GM21786 (cell line): ENCODE data around the gene IFNAR1.
"Not testable (repeated sequence)": the region's sequence is repeated elsewhere in the genome, so short reads cannot be mapped to it uniquely, and the experiment has no call there.

Experiments
- ATAC-seq: cut with Tn5 transposase; IDR thresholded peaks from one replicate; pipeline ENCODE4 v1.9.1; 2021; ENCODE audit not compliant: unreplicated experiment

IFNAR1 gene

GRCh38 chr21:33305938-33306337 lies 18.8 kb upstream of the IFNAR1 start:
- no peak for ATAC-seq

- ATAC-seq = peak; percentile 87
Observed at GRCh38 chr21:33308586-33309490, 15.9 kb upstream of the IFNAR1 start.

GRCh38 chr21:33309778-33310177 lies 15.0 kb upstream of the IFNAR1 start:
- no peak for ATAC-seq

GRCh38 chr21:33312121-33312520 lies 12.6 kb upstream of the IFNAR1 start:
- ATAC-seq = no peak

GRCh38 chr21:33313183-33313582 lies 11.6 kb upstream of the IFNAR1 start:
- ATAC-seq = no peak

- no peak for ATAC-seq
Observed at GRCh38 chr21:33313611-33314010, 11.2 kb upstream of the IFNAR1 start.

GRCh38 chr21:33314111-33314510 lies 10.7 kb upstream of the IFNAR1 start:
- no peak for ATAC-seq

- no peak for ATAC-seq
Observed at GRCh38 chr21:33315946-33316710, 8.6 kb upstream of the IFNAR1 start.

- no peak for ATAC-seq
Observed at GRCh38 chr21:33317145-33317544, 7.6 kb upstream of the IFNAR1 start.

- ATAC-seq = no peak
Observed at GRCh38 chr21:33317786-33318486, 6.8 kb upstream of the IFNAR1 start.

GRCh38 chr21:33321005-33321404 lies 3.8 kb upstream of the IFNAR1 start:
- ATAC-seq = not testable (repeated sequence)

GRCh38 chr21:33323610-33324009 lies 1.2 kb upstream of the IFNAR1 start:
- ATAC-seq = not testable (repeated sequence)

- peak; percentile 28 for ATAC-seq
Observed at GRCh38 chr21:33325222-33326067, 675 bp downstream of the IFNAR1 start.

- no peak for ATAC-seq
Observed at GRCh38 chr21:33327326-33327725, 2.6 kb downstream of the IFNAR1 start.

GRCh38 chr21:33327792-33328433 lies 3.1 kb downstream of the IFNAR1 start:
- no peak for ATAC-seq

- no peak for ATAC-seq
Observed at GRCh38 chr21:33330726-33331125, 6.0 kb downstream of the IFNAR1 start.

GRCh38 chr21:33332143-33332542 lies 7.4 kb downstream of the IFNAR1 start:
- ATAC-seq = peak; percentile 73

GRCh38 chr21:33334191-33334590 lies 9.4 kb downstream of the IFNAR1 start:
- ATAC-seq = no peak

GRCh38 chr21:33334824-33335223 lies 10.1 kb downstream of the IFNAR1 start:
- no peak for ATAC-seq

- no peak for ATAC-seq
Observed at GRCh38 chr21:33339135-33339534, 14.4 kb downstream of the IFNAR1 start.
